IMR-90 (cell line): ENCODE data around the gene PRSS38. TPM values are rescaled to one million over a fixed set of nuclear protein-coding genes. Genes with fewer than 3 reads are reported as not detected.

ENCODE experiments used
- ATAC-seq: fragments of 200-7000 bp; cut with Tn5 transposase; 2 replicates; pipeline ENCODE4 v1.9.1; 2020; ENCODE audit warnings: low read depth, mild to moderate bottlenecking, moderate library complexity
- BruUV-seq: library from RNA; stranded (reverse); fragments of 400-500 nt; replicated peaks from 2 replicates; lab custom pipeline; 2021; lab: Mats Ljungman, UMichigan
- CTCF ChIA-PET: fragments of 300-600 bp; formaldehyde crosslinking; extraction: SDS; loops from one replicate; lab custom pipeline; 2021; ENCODE audit warnings: antibody characterized with exemption; lab: Yijun Ruan, JAX
- POLR2A ChIA-PET: fragments of 300-600 bp; sonication (Branson Sonifier 250); formaldehyde crosslinking; loops from one replicate; lab custom pipeline; 2022; ENCODE audit warnings: antibody characterized with exemption; ENCODE audit not compliant: unreplicated experiment; lab: Charles Lee
- DNase-seq: peaks from one replicate; pipeline ENCODE4 v3.0.0; 2013
- H2AFZ ChIP-seq: replicated peaks from 2 replicates; pipeline ENCODE3; 2013; ENCODE audit warnings: low read length, mild to moderate bottlenecking; ENCODE audit not compliant: poor library complexity
- H2AK5ac ChIP-seq: 2 replicates; pipeline ENCODE4 v1.6.1; 2013; ENCODE audit warnings: low read depth, low read length, inconsistent platforms
- H2AK9ac ChIP-seq: replicated peaks from 2 replicates; pipeline ENCODE3; 2013; ENCODE audit warnings: mild to moderate bottlenecking, low read depth, low read length, moderate library complexity; ENCODE audit not compliant: poor library complexity
- H2BK120ac ChIP-seq: 2 replicates; pipeline ENCODE4 v1.6.1; 2013; ENCODE audit warnings: low read depth, low read length, inconsistent platforms
- H2BK15ac ChIP-seq: 3 replicates; pipeline ENCODE4 v1.6.1; 2013; ENCODE audit warnings: low read depth, low read length, inconsistent platforms
- H2BK20ac ChIP-seq: 2 replicates; pipeline ENCODE4 v1.6.1; 2013; ENCODE audit warnings: low read depth, mild to moderate bottlenecking, inconsistent platforms, low read length, moderate library complexity
- H2BK5ac ChIP-seq: 2 replicates; pipeline ENCODE4 v1.6.1; 2013; ENCODE audit warnings: mild to moderate bottlenecking, low read depth, low read length, inconsistent platforms; ENCODE audit not compliant: poor library complexity, severe bottlenecking
- H3K14ac ChIP-seq: replicated peaks from 2 replicates; pipeline ENCODE4 v1.6.1; 2013; ENCODE audit warnings: low read depth, low read length, inconsistent platforms
- H3K18ac ChIP-seq: 2 replicates; pipeline ENCODE4 v1.6.1; 2013; ENCODE audit warnings: low read depth, low read length, control low read depth
- H3K23ac ChIP-seq: 2 replicates; pipeline ENCODE4 v1.6.1; 2013; ENCODE audit warnings: low read depth, low read length, inconsistent platforms
- H3K27ac ChIP-seq: 2 replicates; pipeline ENCODE4 v1.5.1; 2013; ENCODE audit warnings: mild to moderate bottlenecking, control low read depth, low read length; ENCODE audit not compliant: insufficient read depth
- H3K27me3 ChIP-seq: 2 replicates; pipeline ENCODE4 v1.6.1; 2013; ENCODE audit warnings: low read length; ENCODE audit not compliant: control insufficient read depth, insufficient read depth
- H3K36me3 ChIP-seq: 2 replicates; pipeline ENCODE4 v1.6.1; 2013; ENCODE audit warnings: low read length, mixed read lengths; ENCODE audit not compliant: control insufficient read depth, insufficient read depth
- H3K4ac ChIP-seq: 2 replicates; pipeline ENCODE4 v1.6.1; 2013; ENCODE audit warnings: low read depth, low read length, inconsistent platforms
- H3K4me1 ChIP-seq: 2 replicates; pipeline ENCODE4 v1.6.1; 2013; ENCODE audit warnings: low read length, mixed read lengths; ENCODE audit not compliant: control insufficient read depth, insufficient read depth
- H3K4me2 ChIP-seq: 2 replicates; pipeline ENCODE4 v1.6.1; 2013; ENCODE audit warnings: low read depth, mild to moderate bottlenecking, control low read depth, low read length, moderate library complexity
- H3K4me3 ChIP-seq: 2 replicates; pipeline ENCODE4 v1.5.1; 2013; ENCODE audit warnings: low read depth, mild to moderate bottlenecking, control low read depth, low read length, moderate library complexity; ENCODE audit not compliant: insufficient read depth
- H3K56ac ChIP-seq: 2 replicates; pipeline ENCODE4 v1.6.1; 2013; ENCODE audit warnings: low read length, inconsistent platforms; ENCODE audit not compliant: insufficient read depth; ENCODE audit errors: extremely low read depth
- H3K79me1 ChIP-seq, 2 experiments: 2 replicates each; pipeline ENCODE4 v1.6.1; 2013; ENCODE audit warnings: low read length in 2 of 2, inconsistent platforms in 1 of 2, low read depth in 1 of 2
- H3K9ac ChIP-seq: 2 replicates; pipeline ENCODE4 v1.6.1; 2013; ENCODE audit warnings: low read depth, low read length, control low read depth
- H3K9me1 ChIP-seq: 2 replicates; pipeline ENCODE4 v1.6.1; 2013; ENCODE audit warnings: low read length, inconsistent platforms; ENCODE audit not compliant: insufficient read depth
- H3K9me3 ChIP-seq: 2 replicates; pipeline ENCODE4 v1.6.1; 2013; ENCODE audit warnings: low read length; ENCODE audit not compliant: control insufficient read depth, insufficient read depth
- H4K20me1 ChIP-seq: 2 replicates; pipeline ENCODE4 v1.6.1; 2013; ENCODE audit warnings: low read length, inconsistent platforms; ENCODE audit not compliant: insufficient read depth
- H4K5ac ChIP-seq: 2 replicates; pipeline ENCODE4 v1.6.1; 2013; ENCODE audit warnings: mild to moderate bottlenecking, low read depth, low read length, control low read depth
- H4K8ac ChIP-seq, 2 experiments: 2 replicates each; pipeline ENCODE4 v1.6.1; 2013; ENCODE audit warnings: low read depth in 2 of 2, low read length in 2 of 2, control low read depth in 1 of 2, inconsistent platforms in 1 of 2
- H4K91ac ChIP-seq: 2 replicates; pipeline ENCODE4 v1.6.1; 2013; ENCODE audit warnings: low read depth, low read length, inconsistent platforms; ENCODE audit not compliant: insufficient read depth
- BHLHE40 ChIP-seq: fragments of 150-350 bp; IDR thresholded peaks from 2 replicates; pipeline ENCODE4 v1.6.1; 2016; ENCODE audit warnings: mild to moderate bottlenecking, low read depth, low read length
- CHD1 ChIP-seq: IDR thresholded peaks from 2 replicates; pipeline ENCODE4 v1.6.1; 2012; ENCODE audit warnings: low read depth, low read length, improper control_type of control experiment
- ELK1 ChIP-seq: fragments of 150-350 bp; IDR thresholded peaks from 2 replicates; pipeline ENCODE4 v1.6.1; 2016; ENCODE audit warnings: low read depth, mild to moderate bottlenecking, low read length, moderate library complexity, borderline replicate concordance
- MAZ ChIP-seq: IDR thresholded peaks from 2 replicates; pipeline ENCODE4 v1.6.1; 2012; ENCODE audit warnings: low read depth, mild to moderate bottlenecking, low read length, improper control_type of control experiment, moderate library complexity, borderline replicate concordance
- MXI1 ChIP-seq: IDR thresholded peaks from 2 replicates; pipeline ENCODE4 v1.6.1; 2012; ENCODE audit warnings: low read depth, mild to moderate bottlenecking, low read length, moderate library complexity, borderline replicate concordance
- NFE2L2 ChIP-seq: fragments of 150-350 bp; IDR thresholded peaks from 2 replicates; pipeline ENCODE4 v1.6.1; 2016; ENCODE audit warnings: low read depth, mild to moderate bottlenecking, low read length
- POLR2A ChIP-seq: IDR thresholded peaks from 2 replicates; pipeline ENCODE4 v1.6.1; 2012; ENCODE audit warnings: mild to moderate bottlenecking, low read depth, low read length
- RFX5 ChIP-seq: IDR thresholded peaks from 2 replicates; pipeline ENCODE4 v1.8.0; 2012; ENCODE audit warnings: low read depth, mild to moderate bottlenecking, low read length, moderate library complexity
- SMC3 ChIP-seq: fragments of 150-350 bp; IDR thresholded peaks from 2 replicates; pipeline ENCODE4 v1.6.1; 2016; ENCODE audit warnings: low read depth, mild to moderate bottlenecking, antibody characterized with exemption, low read length, moderate library complexity
- WGBS, 2 experiments: methylation state at CpG; one replicate each; pipeline versions ENCODE4 v1.1.5 to v1.1.7; 2013; ENCODE audit warnings: missing lambda C conversion rate in 2 of 2; ENCODE audit not compliant: insufficient read length in 1 of 2; ENCODE audit errors: extremely low coverage in 2 of 2; 5-methylcytosine and 5-hydroxymethylcytosine counted together
- dilution Hi-C: fragments of 300-500 bp; cut with HindIII; formaldehyde crosslinking; loops from one replicate; pipeline ENCODE4 v1.14.3; 2018; ENCODE audit warnings: low sequenced_read_pairs; ENCODE audit not compliant: unreplicated experiment
- in situ Hi-C: fragments of 300-500 bp; cut with MboI; formaldehyde crosslinking; loops from 3 replicates; pipeline ENCODE4 v1.14.3; 2019; ENCODE audit warnings: low sequenced_read_pairs, inconsistent platforms, mixed read lengths
- intact Hi-C: fragments of 100-400 bp; cut with micrococcal nuclease; formaldehyde crosslinking; loops from 2 replicates; pipeline ENCODE4 v1.10.0; 2022
- polyA plus RNA-seq, 3 experiments: library from polyadenylated mRNA; depleted of rRNA; stranded (reverse); fragments of >200 nt; gene quantifications; 2 replicates each; pipeline ENCODE4 v1.2.3, GENCODE V29; 2012; ENCODE audit warnings: low replicate concordance in 1 of 3
- total RNA-seq: library from RNA; depleted of rRNA; stranded (reverse); fragments of >200 nt; gene quantifications from 2 replicates; pipeline ENCODE4 v1.2.3, GENCODE V29; 2012
- TF ChIP-seq, protein P1 (sequence below): fragments of 150-350 bp; IDR thresholded peaks from 2 replicates; pipeline ENCODE4 v1.6.1; 2017; ENCODE audit warnings: mild to moderate bottlenecking, antibody characterized with exemption, low read length, low read depth

PRSS38 gene
- total and polyA plus RNA-seq, 2 of the 4 experiments (the other 2 are of a cell fraction): not detected

DNA sequence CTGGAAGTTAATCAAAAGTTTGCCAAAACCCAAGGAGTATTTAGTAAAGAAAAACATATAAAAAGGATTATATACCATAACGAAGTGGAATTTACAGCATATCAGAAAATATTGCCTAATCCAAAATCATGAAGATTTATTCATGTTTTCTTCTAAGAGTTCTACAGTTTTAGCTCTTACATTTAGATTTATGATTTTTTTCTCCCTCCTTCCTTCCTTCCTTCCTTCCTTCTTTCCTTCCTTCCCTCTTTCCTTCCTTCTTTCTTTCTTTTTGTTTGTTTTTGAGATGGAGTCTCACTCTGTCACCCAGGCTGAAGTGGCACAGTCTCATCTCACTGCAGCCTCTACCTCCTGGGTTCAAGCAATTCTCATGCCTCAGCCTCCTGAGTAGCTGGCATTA lies 15.7 kb upstream of the PRSS38 start:
- Histone ChIP-seq H4K8ac (no peak overlapping the region), H3K4me1 (peaks cover 2% of the 10 kb centered on the region), H2AK5ac (no peak overlapping the region), H4K91ac (no peak overlapping the region), H3K27me3 (peaks cover 13% of the 10 kb centered on the region), H3K36me3 (no peaks in the 10 kb centered on the region), H4K5ac (no peak overlapping the region), H2BK120ac (no peak overlapping the region), H2AFZ (no peak overlapping the region), H3K79me1 (no peaks in the 10 kb centered on the region), H3K4ac (no peak overlapping the region), H3K4me2 (no peak overlapping the region), H3K18ac (no peak overlapping the region), H3K56ac (no peak overlapping the region), H3K9ac (no peak overlapping the region), H3K9me1 (0 out of 2 replicates have a peak, but pooled peaks cover under 1% of the 10 kb centered on the region), H2BK20ac (no peak overlapping the region), H3K9me3 (no peaks in the 10 kb centered on the region), H2BK5ac (no peak overlapping the region), H3K27ac (no peak overlapping the region), H2AK9ac (no peak overlapping the region), H3K23ac (no peak overlapping the region), H2BK15ac (no peak overlapping the region), H3K14ac (no peak overlapping the region), H4K20me1 (no peaks in the 10 kb centered on the region), H3K4me3 (no peak overlapping the region)
- ChIA-PET POLR2A (no interaction called here), CTCF (no interaction called here)
- DNase-seq (no peak), ATAC-seq (no peak)
- dilution Hi-C loops (no loop called here), intact Hi-C loops (no loop called here), in situ Hi-C loops (no loop called here)
- TF ChIP-seq SMC3 (no peak), MXI1 (no peak), POLR2A (no peak), BHLHE40 (no peak), CHD1 (no peak), NFE2L2 (no peak), MAZ (no peak), RFX5 (no peak), ELK1 (no peak)
- TF ChIP-seq, protein P1, sequence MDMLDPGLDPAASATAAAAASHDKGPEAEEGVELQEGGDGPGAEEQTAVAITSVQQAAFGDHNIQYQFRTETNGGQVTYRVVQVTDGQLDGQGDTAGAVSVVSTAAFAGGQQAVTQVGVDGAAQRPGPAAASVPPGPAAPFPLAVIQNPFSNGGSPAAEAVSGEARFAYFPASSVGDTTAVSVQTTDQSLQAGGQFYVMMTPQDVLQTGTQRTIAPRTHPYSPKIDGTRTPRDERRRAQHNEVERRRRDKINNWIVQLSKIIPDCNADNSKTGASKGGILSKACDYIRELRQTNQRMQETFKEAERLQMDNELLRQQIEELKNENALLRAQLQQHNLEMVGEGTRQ: no peak
- no CpG with 5 or more reads among the region's 1 CpG for WGBS, 2 experiments
- BruUV-seq: no TSS peak
